CD4-positive, alpha-beta T cell (primary cell): ENCODE data around the gene FGB. TPM values are rescaled to one million over a fixed set of nuclear protein-coding genes. Genes with fewer than 3 reads are reported as not detected.

Source experiments
- ATAC-seq: fragments of 200-7000 bp; cut with Tn5 transposase; one replicate; pipeline ENCODE4 v1.10.0; 2022; ENCODE audit warnings: mild to moderate bottlenecking; ENCODE audit not compliant: poor library complexity
- CTCF ChIA-PET: fragments of 350-600 bp; sonication (Branson Sonifier 250); formaldehyde crosslinking; loops from one replicate; lab custom pipeline; 2021; ENCODE audit warnings: antibody characterized with exemption, inconsistent platforms; lab: Charles Lee
- POLR2A ChIA-PET: fragments of 350-600 bp; sonication (Branson Sonifier 250); formaldehyde crosslinking; loops from one replicate; lab custom pipeline; 2021; ENCODE audit warnings: antibody characterized with exemption, inconsistent platforms; lab: Charles Lee
- DNase-seq, 14 experiments: peaks; one replicate each; pipeline ENCODE4 v3.0.0-alpha.2; 2013 to 2020; ENCODE audit warnings: mixed read lengths in 2 of 14
- H3K27ac ChIP-seq, 2 donors: one replicate each; pipeline versions ENCODE4 v1.5.1 to v1.7.0; 2013; ENCODE audit warnings: low read length in 2 of 2, low read depth in 1 of 2, mild to moderate bottlenecking in 1 of 2
- H3K27me3 ChIP-seq, 2 experiments: 1 replicate in 1 of 2; 2 replicates in 1 of 2; pipeline versions ENCODE4 v1.6.1 to v1.7.0; 2013; ENCODE audit warnings: low read length in 2 of 2, control low read depth in 1 of 2, mild to moderate bottlenecking in 1 of 2, moderate library complexity in 1 of 2; ENCODE audit not compliant: insufficient read depth in 2 of 2, control insufficient read depth in 1 of 2
- H3K36me3 ChIP-seq: one replicate; pipeline ENCODE4 v1.6.1; 2013; ENCODE audit warnings: low read length, control low read depth; ENCODE audit not compliant: insufficient read depth
- H3K4me1 ChIP-seq: one replicate; pipeline ENCODE4 v1.6.1; 2013; ENCODE audit warnings: low read length, control low read depth; ENCODE audit not compliant: insufficient read depth
- H3K4me3 ChIP-seq: one replicate; pipeline ENCODE4 v1.5.1; 2013; ENCODE audit warnings: mild to moderate bottlenecking, low read length, moderate library complexity
- H3K9me3 ChIP-seq, 2 experiments: 1 replicate in 1 of 2; 2 replicates in 1 of 2; pipeline versions ENCODE4 v1.6.1 to v1.7.0; 2013; ENCODE audit warnings: low read length in 2 of 2, mild to moderate bottlenecking in 2 of 2, control low read depth in 1 of 2, moderate library complexity in 1 of 2; ENCODE audit not compliant: control insufficient read depth in 1 of 2, insufficient read depth in 1 of 2
- H3K27ac Mint-ChIP-seq: one replicate; pipeline ENCODE4 v1.8.0; 2020; ENCODE audit warnings: mixed read lengths
- H3K27me3 Mint-ChIP-seq: one replicate; pipeline ENCODE4 v1.8.0; 2021; ENCODE audit warnings: mixed read lengths
- H3K36me3 Mint-ChIP-seq: one replicate; pipeline ENCODE4 v1.8.0; 2021; ENCODE audit warnings: low read depth, mixed read lengths
- H3K4me1 Mint-ChIP-seq: one replicate; pipeline ENCODE4 v1.8.0; 2021; ENCODE audit warnings: low read depth, mixed read lengths
- H3K4me3 Mint-ChIP-seq: one replicate; pipeline ENCODE4 v1.8.0; 2020; ENCODE audit warnings: mild to moderate bottlenecking, mixed read lengths
- H3K9me3 Mint-ChIP-seq: one replicate; pipeline ENCODE4 v1.8.0; 2020; ENCODE audit warnings: mixed read lengths
- CTCF ChIP-seq: fragments of 200-600 bp; IDR thresholded peaks from one replicate; pipeline ENCODE4 v1.8.0; 2022; ENCODE audit warnings: antibody characterized with exemption, mild to moderate bottlenecking
- intact Hi-C, 2 experiments: fragments of 100-400 bp; cut with DNase I in 1 of 2; cut with micrococcal nuclease in 1 of 2; formaldehyde crosslinking; loops; one replicate each; pipeline versions ENCODE4 v1.15.1 to v1.9.0; 2023 to 2025; cut with DNase I, micrococcal nuclease
- total RNA-seq, 174 experiments: library from RNA in 2 of 174; stranded (reverse) in 2 of 174; gene quantifications; one replicate each; pipeline ENCODE4 v1.2.3 and lab custom pipeline; 2021 to 2026

The FGB gene
- total RNA-seq, 2 experiments from 2014 or later = not detected

- DNase-seq (no peak), ATAC-seq (no peak)
- H3K4me1 ChIP-seq = no peaks in the 10 kb centered on the region
- ChIA-PET CTCF (no interaction called here), POLR2A (no interaction called here)
- H3K9me3 Mint-ChIP-seq = no peaks in the 10 kb centered on the region
- H3K27me3 Mint-ChIP-seq = peaks cover 45% of the 10 kb centered on the region
- no peak overlapping the region for H3K4me3 Mint-ChIP-seq
- no peaks in the 10 kb centered on the region for H3K4me1 Mint-ChIP-seq
- H3K9me3 ChIP-seq = no peaks in the 10 kb centered on the region
- H3K27me3 ChIP-seq = peaks cover 5 to 36% of the 10 kb centered on the region in 2 experiments
- TF ChIP-seq CTCF = no peak
- H3K36me3 ChIP-seq = no peaks in the 10 kb centered on the region
- H3K27ac Mint-ChIP-seq = no peak overlapping the region
- no peaks in the 10 kb centered on the region for H3K36me3 Mint-ChIP-seq
- intact Hi-C loops = no loop called here
- no peak overlapping the region for H3K4me3 ChIP-seq
- H3K27ac ChIP-seq = no peak overlapping the region
Measured at GRCh38 chr4:154610582-154610981, 47.8 kb downstream of the FGB start.

GRCh38 chr4:154611833-154612232 lies 49.0 kb downstream of the FGB start:
- Mint-ChIP-seq H3K9me3 (no peaks in the 10 kb centered on the region), H3K36me3 (no peaks in the 10 kb centered on the region), H3K27me3 (peaks cover 41% of the 10 kb centered on the region), H3K4me3 (no peak overlapping the region), H3K27ac (no peak overlapping the region), H3K4me1 (no peaks in the 10 kb centered on the region)
- TF ChIP-seq CTCF = no peak
- no peaks in the 10 kb centered on the region for H3K36me3 ChIP-seq
- ChIA-PET CTCF (no interaction called here), POLR2A (no interaction called here)
- peaks cover 5 to 34% of the 10 kb centered on the region in 2 experiments for H3K27me3 ChIP-seq
- DNase-seq = no peak
- no peaks in the 10 kb centered on the region for H3K9me3 ChIP-seq
- no peak overlapping the region for H3K4me3 ChIP-seq
- H3K4me1 ChIP-seq = no peaks in the 10 kb centered on the region
- H3K27ac ChIP-seq = no peak overlapping the region
- no peak for ATAC-seq
- intact Hi-C loops = no loop called here

- H3K4me3 Mint-ChIP-seq = no peak within 1 kb of the TSS
- H3K27ac Mint-ChIP-seq = no peak within 1 kb of the TSS
- POLR2A ChIA-PET = interaction anchor here (1.0 kb wide), 1 partner anchor 63 kb away, joined by 3 read pairs; the partner anchor contains the start of gene PLRG1
- no peaks in the 10 kb centered on the region for H3K4me1 Mint-ChIP-seq
- ATAC-seq (no peak), DNase-seq (no peak)
- H3K4me1 ChIP-seq = no peaks in the 10 kb centered on the region
- TF ChIP-seq CTCF = no peak
- H3K36me3 ChIP-seq = no peaks in the 10 kb centered on the region
- H3K4me3 ChIP-seq = no peak within 1 kb of the TSS
- no peaks in the 10 kb centered on the region for H3K36me3 Mint-ChIP-seq
- H3K27me3 Mint-ChIP-seq = peaks cover 41% of the 10 kb centered on the region
- intact Hi-C loops = no loop called here
- CTCF ChIA-PET = no interaction called here
- H3K27me3 ChIP-seq = peaks cover 5 to 31% of the 10 kb centered on the region in 2 experiments
- no peak within 1 kb of the TSS for H3K27ac ChIP-seq
- H3K9me3 Mint-ChIP-seq = no peaks in the 10 kb centered on the region
- H3K9me3 ChIP-seq = no peaks in the 10 kb centered on the region
Measured at GRCh38 chr4:154612472-154613414, 49.9 kb downstream of the FGB start, which contains the start of gene FGG. FGG (minus strand) TSS chr4:154612656; CDS start chr4:154612609, 47 bp downstream.
